OCI-LY7 (cell line): ENCODE data around the gene PPP4R4. TPM values are rescaled to one million over a fixed set of nuclear protein-coding genes. Genes with fewer than 3 reads are reported as not detected.

Experiments used
- BruUV-seq: library from RNA; stranded (reverse); fragments of 400-500 nt; replicated peaks from 2 replicates; lab custom pipeline; 2021; lab: Mats Ljungman, UMichigan
- CTCF ChIA-PET: fragments of 300-600 bp; sonication (Branson Sonifier 250); formaldehyde crosslinking; loops from one replicate; lab custom pipeline; 2022; ENCODE audit warnings: antibody characterized with exemption; ENCODE audit not compliant: unreplicated experiment; lab: Charles Lee
- POLR2A ChIA-PET: fragments of 300-600 bp; sonication (Branson Sonifier 250); formaldehyde crosslinking; loops from one replicate; lab custom pipeline; 2022; ENCODE audit warnings: antibody characterized with exemption; lab: Charles Lee
- DNase-seq: peaks from one replicate; pipeline ENCODE4 v3.0.0-alpha.2; 2015; ENCODE audit warnings: low spot score
- H2AFZ ChIP-seq: fragments of 200-600 bp; sonication (generic), shearing (Covaris generic); 2 replicates; pipeline ENCODE4 v1.6.1; 2014; ENCODE audit warnings: mild to moderate bottlenecking, antibody characterized with exemption, low read length, moderate library complexity
- H3K27ac ChIP-seq: fragments of 200-600 bp; sonication (generic); 2 replicates; pipeline ENCODE4 v1.5.1; 2014; ENCODE audit warnings: mixed run types, low read depth, mild to moderate bottlenecking, moderate library complexity, low read length, inconsistent platforms; ENCODE audit not compliant: poor library complexity, severe bottlenecking
- H3K36me3 ChIP-seq: fragments of 200-600 bp; sonication (generic); 2 replicates; pipeline ENCODE4 v1.6.1; 2014; ENCODE audit warnings: mild to moderate bottlenecking, antibody characterized with exemption, low read length, moderate library complexity, mixed read lengths; ENCODE audit not compliant: insufficient read depth
- H3K4me1 ChIP-seq: fragments of 200-600 bp; sonication (generic); 2 replicates; pipeline ENCODE4 v1.5.1; 2014; ENCODE audit warnings: mild to moderate bottlenecking, low read length; ENCODE audit not compliant: insufficient read depth, poor library complexity, severe bottlenecking
- H3K4me2 ChIP-seq: fragments of 200-600 bp; sonication (generic); 2 replicates; pipeline ENCODE4 v1.6.1; 2014; ENCODE audit warnings: mild to moderate bottlenecking, low read length
- H3K4me3 ChIP-seq: fragments of 200-600 bp; sonication (generic); 2 replicates; pipeline ENCODE4 v1.5.1; 2014; ENCODE audit warnings: mild to moderate bottlenecking, low read depth, low read length; ENCODE audit not compliant: poor library complexity, severe bottlenecking
- H3K79me2 ChIP-seq: fragments of 200-600 bp; sonication (generic); 2 replicates; pipeline ENCODE4 v1.6.1; 2016; ENCODE audit warnings: low read depth, mild to moderate bottlenecking, low read length, moderate library complexity, mixed read lengths; ENCODE audit not compliant: insufficient read depth
- H3K9me2 ChIP-seq: fragments of 200-600 bp; sonication (generic); 2 replicates; pipeline ENCODE4 v1.6.1; 2016; ENCODE audit warnings: mild to moderate bottlenecking, low read length, mixed read lengths; ENCODE audit not compliant: insufficient read depth
- H3K9me3 ChIP-seq: fragments of 200-600 bp; sonication (generic); 2 replicates; pipeline ENCODE4 v1.6.1; 2014; ENCODE audit warnings: mild to moderate bottlenecking, mixed run types, low read length, mixed read lengths
- H4K20me1 ChIP-seq: fragments of 200-600 bp; sonication (generic); 2 replicates; pipeline ENCODE4 v1.6.1; 2014; ENCODE audit warnings: mild to moderate bottlenecking, antibody characterized with exemption, low read length, moderate library complexity, mixed read lengths; ENCODE audit not compliant: insufficient read depth
- CTCF ChIP-seq: fragments of 200-600 bp; sonication (generic); conservative IDR thresholded peaks from 2 replicates; pipeline ENCODE4 v1.5.1; 2014; ENCODE audit warnings: mild to moderate bottlenecking, antibody characterized with exemption, low read length, moderate library complexity, mixed read lengths
- EZH2phosphoT487 ChIP-seq: fragments of 200-600 bp; sonication (generic); IDR thresholded peaks from 2 replicates; pipeline ENCODE4 v1.6.1; 2018; ENCODE audit warnings: low read depth, borderline replicate concordance, mild to moderate bottlenecking, mixed run types, antibody characterized with exemption, low read length, moderate library complexity, mixed read lengths
- intact Hi-C: fragments of 100-400 bp; cut with micrococcal nuclease; formaldehyde crosslinking; loops from one replicate; pipeline ENCODE4 v1.10.0; 2022; ENCODE audit not compliant: unreplicated experiment
- total RNA-seq, 2 experiments: library from RNA; depleted of rRNA in 1 of 2; stranded (reverse); fragments of >200 nt in 1 of 2; shearing (Covaris generic) in 1 of 2; gene quantifications; 2 replicates each; pipeline ENCODE4 v1.2.3, GENCODE V29; 2014 to 2022

Gene PPP4R4
- total RNA-seq, 2 experiments from 2014 or later, result 0.54 to 0.93 TPM

DNA sequence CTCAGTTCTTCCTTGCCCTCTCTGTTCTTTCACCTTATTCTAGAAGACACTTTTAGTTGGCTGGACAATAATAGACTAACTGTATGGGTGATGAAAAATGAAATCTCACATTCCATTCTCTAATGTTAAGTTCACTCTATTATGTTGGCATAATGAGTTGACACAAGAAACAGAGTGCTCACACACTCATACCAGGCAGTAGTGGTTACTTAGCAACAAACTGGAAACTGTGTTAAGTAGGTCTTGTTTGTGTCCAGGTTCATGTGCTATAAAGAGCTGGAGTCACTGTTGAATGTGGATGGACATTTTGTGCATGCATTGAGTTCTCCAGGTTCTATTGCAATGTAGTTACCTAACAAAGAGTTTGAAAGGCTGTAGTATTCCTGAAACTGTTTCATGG lies 16.9 kb upstream of the PPP4R4 start:
- POLR2A ChIA-PET, result no interaction called here
- H3K4me1 ChIP-seq, result peaks cover 4% of the 10 kb centered on the region
- no peaks in the 10 kb centered on the region for H3K79me2 ChIP-seq
- intact Hi-C loops, result no loop called here
- H2AFZ ChIP-seq, result no peak overlapping the region
- TF ChIP-seq EZH2phosphoT487, result no peak
- TF ChIP-seq CTCF, result no peak
- no peak overlapping the region for H3K27ac ChIP-seq
- no peak for DNase-seq
- CTCF ChIA-PET, result no interaction called here
- H3K9me2 ChIP-seq, result no peaks in the 10 kb centered on the region
- H3K4me3 ChIP-seq, result no peak overlapping the region
- no TSS peak for BruUV-seq
- H3K4me2 ChIP-seq, result no peak overlapping the region
- H3K36me3 ChIP-seq, result no peaks in the 10 kb centered on the region
- H3K9me3 ChIP-seq, result no peaks in the 10 kb centered on the region
- no peaks in the 10 kb centered on the region for H4K20me1 ChIP-seq

DNA sequence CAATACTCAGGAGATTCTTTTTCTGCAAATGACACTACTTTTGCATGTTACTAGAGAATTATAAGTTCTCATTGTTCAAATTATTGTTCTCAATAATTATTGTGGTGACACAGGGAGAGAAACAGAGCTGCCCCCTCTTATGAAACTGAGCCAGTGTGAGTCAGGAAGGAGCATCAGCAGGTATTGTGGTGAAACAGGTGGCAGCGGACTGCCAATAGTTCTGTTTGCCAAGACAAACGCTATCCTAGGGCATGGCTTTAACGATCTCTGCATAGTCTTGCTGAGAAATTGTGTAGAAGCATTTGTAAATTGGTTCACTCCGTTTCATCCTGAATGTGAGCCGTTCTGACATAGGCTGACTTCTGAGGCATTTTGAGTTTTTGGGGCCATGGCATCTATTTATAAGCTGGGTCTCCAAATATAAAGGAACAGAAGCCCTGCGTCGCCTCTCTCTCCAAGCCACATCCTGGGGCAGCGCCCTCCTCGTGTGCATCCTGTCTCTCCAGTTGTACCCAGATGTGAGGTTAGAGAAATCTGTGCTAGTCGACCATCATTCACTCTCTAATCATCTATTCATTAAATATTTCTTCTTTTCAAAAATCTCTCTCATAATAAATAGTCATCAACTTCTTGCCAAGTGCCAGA lies 15.8 kb upstream of the PPP4R4 start:
- no peak overlapping the region for H3K27ac ChIP-seq
- no peak for DNase-seq
- BruUV-seq, result no TSS peak
- H3K79me2 ChIP-seq, result no peaks in the 10 kb centered on the region
- H2AFZ ChIP-seq, result no peak overlapping the region
- no peak overlapping the region for H3K4me2 ChIP-seq
- POLR2A ChIA-PET, result no interaction called here
- intact Hi-C loops, result no loop called here
- TF ChIP-seq EZH2phosphoT487 (no peak), CTCF (no peak)
- H3K9me3 ChIP-seq, result no peaks in the 10 kb centered on the region
- no peaks in the 10 kb centered on the region for H3K9me2 ChIP-seq
- H3K36me3 ChIP-seq, result no peaks in the 10 kb centered on the region
- peaks cover 4% of the 10 kb centered on the region for H3K4me1 ChIP-seq
- CTCF ChIA-PET, result no interaction called here
- no peaks in the 10 kb centered on the region for H4K20me1 ChIP-seq
- no peak overlapping the region for H3K4me3 ChIP-seq

GRCh38 chr14:94161058-94161457 lies 13.1 kb upstream of the PPP4R4 start:
- Histone ChIP-seq H3K79me2 (no peaks in the 10 kb centered on the region), H2AFZ (no peak overlapping the region), H3K9me2 (no peaks in the 10 kb centered on the region), H3K9me3 (no peaks in the 10 kb centered on the region), H3K4me2 (no peak overlapping the region), H3K4me1 (peaks cover 4% of the 10 kb centered on the region), H4K20me1 (no peaks in the 10 kb centered on the region), H3K27ac (no peak overlapping the region), H3K4me3 (no peak overlapping the region), H3K36me3 (no peaks in the 10 kb centered on the region)
- CTCF ChIA-PET, result no interaction called here
- no TSS peak for BruUV-seq
- no peak for DNase-seq
- POLR2A ChIA-PET, result interaction anchor here (1.0 kb wide), 1 partner anchor 8 kb away, joined by 3 read pairs; no protein-coding TSS in a partner anchor
- intact Hi-C loops, result no loop called here
- no peak for TF ChIP-seq CTCF
- no peak for TF ChIP-seq EZH2phosphoT487
